NCI-H1417 (cell line): Measurements from ENCODE around the gene UGT2B28.
"Not testable (repeated sequence)": the region's sequence is repeated elsewhere in the genome, so short reads cannot be mapped to it uniquely, and the experiment has no call there.

ENCODE experiments used
- DNase-seq, 3 experiments: peaks; one replicate each; lab custom pipeline; 2025; lab: John Stamatoyannopoulos, UW

Gene UGT2B28

DNA sequence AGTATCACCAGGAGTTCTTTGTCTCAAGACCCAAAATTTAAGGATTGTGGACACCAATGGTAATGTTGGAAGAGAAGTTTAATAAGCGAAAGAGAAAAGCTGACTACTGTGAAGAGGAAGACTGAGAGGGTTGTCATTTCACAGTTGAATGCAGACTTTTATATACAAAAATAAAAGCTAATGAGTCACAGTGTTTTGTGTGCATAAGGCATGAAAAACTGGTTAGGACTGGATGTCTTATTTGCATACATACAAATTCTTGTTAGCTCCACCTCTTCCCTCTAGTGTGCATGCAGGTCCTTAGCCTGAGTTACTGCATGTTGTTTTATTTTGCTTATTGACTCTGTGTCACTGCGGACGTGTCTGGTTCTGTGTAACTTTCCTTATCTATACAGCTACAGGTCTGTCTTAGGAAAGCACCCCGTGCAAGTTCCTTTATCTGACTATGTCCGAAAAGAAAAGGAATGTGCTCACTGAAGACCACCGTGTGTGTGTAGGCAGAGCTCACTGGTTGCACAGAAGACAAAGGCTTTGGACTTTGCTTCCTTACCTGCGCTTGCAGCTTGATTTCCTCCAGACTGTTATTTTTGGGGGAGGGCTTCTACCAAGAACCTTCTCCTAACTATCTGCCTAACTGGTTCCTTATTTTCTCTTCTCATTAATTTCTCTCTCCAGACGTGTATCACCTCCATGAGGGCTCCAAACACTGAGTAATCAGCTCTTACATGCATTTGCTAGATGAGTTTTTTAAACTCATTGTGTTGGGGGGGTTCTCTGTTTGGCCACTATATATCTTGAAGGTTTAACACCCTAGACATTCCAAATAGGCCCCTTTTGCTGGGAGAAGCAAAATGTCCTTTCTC is 63.5 kb downstream of the UGT2B28 start:
- not testable (repeated sequence) for DNase-seq
